Stimulated activated effector memory CD8-positive, alpha-beta T cell treated with anti-CD3 and anti-CD28 coated beads, Interleukin-12 subunit alpha, Interleukin-12 subunit beta, amount 100 ng/mL, for 72 hours (primary cell): Measurements from ENCODE around the gene EGFR.

Experiments
- ATAC-seq: fragments of 150-1000 bp; cut with Tn5 transposase; 2 replicates; pipeline ENCODE4 v1.10.0; 2021
- DNase-seq, 2 donors: peaks; one replicate each; pipeline ENCODE4 v3.0.0; 2021 to 2022; ENCODE audit warnings: low spot score in 2 of 2
- H3K27ac Mint-ChIP-seq: one replicate; pipeline ENCODE4 v1.8.0; 2022; ENCODE audit warnings: mild to moderate bottlenecking, mixed read lengths
- H3K36me3 Mint-ChIP-seq: one replicate; pipeline ENCODE4 v1.8.0; 2022; ENCODE audit warnings: mild to moderate bottlenecking, mixed read lengths
- H3K4me1 Mint-ChIP-seq: one replicate; pipeline ENCODE4 v1.8.0; 2022; ENCODE audit warnings: mixed read lengths
- H3K4me3 Mint-ChIP-seq: one replicate; pipeline ENCODE4 v1.8.0; 2022; ENCODE audit warnings: mild to moderate bottlenecking, mixed read lengths
- H3K9me3 Mint-ChIP-seq: one replicate; pipeline ENCODE4 v1.8.0; 2022; ENCODE audit warnings: mixed read lengths

Gene EGFR

DNA sequence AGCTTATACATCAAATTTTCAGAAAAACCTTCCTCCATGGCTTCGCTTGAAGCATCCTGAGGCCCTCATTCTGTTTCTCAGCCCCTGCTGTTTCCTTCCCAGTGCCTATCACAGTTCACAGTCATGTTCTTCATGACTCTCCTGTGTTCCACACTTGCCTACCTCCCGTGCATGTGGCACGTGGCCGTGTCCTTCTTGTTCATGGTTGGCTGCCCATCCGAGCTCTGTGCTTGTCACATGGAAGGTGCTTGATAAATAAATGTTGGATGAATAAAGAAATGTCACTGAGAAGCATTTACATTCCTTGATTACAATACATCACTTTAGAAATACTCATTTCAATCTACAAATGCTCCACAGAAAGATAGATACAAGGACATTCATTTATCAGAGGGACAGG lies 23.7 kb upstream of the EGFR start:
- peaks cover 15% of the 10 kb centered on the region for H3K4me1 Mint-ChIP-seq
- no peak for DNase-seq
- ATAC-seq, result no peak
- no peak overlapping the region for H3K27ac Mint-ChIP-seq
- H3K4me3 Mint-ChIP-seq, result no peak overlapping the region
- H3K36me3 Mint-ChIP-seq, result no peaks in the 10 kb centered on the region
- no peaks in the 10 kb centered on the region for H3K9me3 Mint-ChIP-seq

GRCh38 chr7:54995610-54996363 lies 23.0 kb upstream of the EGFR start:
- ATAC-seq (peak; percentile 89), DNase-seq (no peak)
- Mint-ChIP-seq H3K9me3 (no peaks in the 10 kb centered on the region), H3K4me1 (peaks cover 15% of the 10 kb centered on the region), H3K36me3 (no peaks in the 10 kb centered on the region), H3K27ac (no peak overlapping the region), H3K4me3 (no peak overlapping the region)

DNA sequence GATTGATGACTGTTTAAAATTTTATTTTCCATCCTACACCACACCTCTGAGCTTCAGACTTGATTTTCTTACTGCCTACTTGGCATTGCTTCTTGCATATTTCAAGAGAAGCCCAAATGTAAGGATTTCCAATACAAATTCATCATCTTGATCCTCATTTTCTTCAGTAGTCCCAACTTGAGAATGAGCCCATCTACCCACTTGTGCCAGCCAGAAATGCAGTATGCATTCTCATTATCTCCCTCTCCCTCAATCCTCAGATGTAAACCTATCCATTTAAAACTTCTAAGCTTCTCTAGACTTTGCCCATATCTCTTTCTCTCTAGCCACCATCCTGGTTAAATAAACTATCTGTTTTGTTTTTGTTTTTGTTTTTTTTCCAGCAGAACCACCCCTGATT lies 22.4 kb upstream of the EGFR start:
- Mint-ChIP-seq H3K36me3 (no peaks in the 10 kb centered on the region), H3K4me1 (peaks cover 15% of the 10 kb centered on the region), H3K9me3 (no peaks in the 10 kb centered on the region), H3K27ac (no peak overlapping the region), H3K4me3 (no peak overlapping the region)
- no peak for DNase-seq
- no peak for ATAC-seq

DNA sequence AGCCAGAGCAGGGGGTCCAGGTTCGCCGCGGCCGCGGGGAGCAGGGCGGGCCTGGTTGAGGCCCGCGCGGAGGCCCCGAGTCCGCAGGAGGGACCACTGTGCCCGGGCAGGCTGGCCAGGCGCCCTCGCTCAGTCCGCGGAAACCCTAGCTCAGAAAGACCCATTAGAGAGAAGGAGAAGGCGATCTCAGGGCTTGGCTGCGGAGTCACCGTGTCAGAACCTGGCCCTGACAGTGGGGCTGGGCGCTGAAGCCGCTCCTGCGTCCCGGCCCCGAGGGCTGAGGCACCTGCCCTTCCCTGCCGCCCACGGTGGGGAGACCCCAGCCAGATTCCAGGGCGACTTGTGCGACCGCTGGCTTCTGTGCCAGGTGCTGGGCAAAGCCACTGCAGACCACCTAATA lies 14.2 kb upstream of the EGFR start:
- DNase-seq, result no peak
- ATAC-seq, result no peak
- H3K4me3 Mint-ChIP-seq, result no peak overlapping the region
- no peaks in the 10 kb centered on the region for H3K9me3 Mint-ChIP-seq
- no peak overlapping the region for H3K27ac Mint-ChIP-seq
- H3K4me1 Mint-ChIP-seq, result no peaks in the 10 kb centered on the region
- H3K36me3 Mint-ChIP-seq, result no peaks in the 10 kb centered on the region

DNA sequence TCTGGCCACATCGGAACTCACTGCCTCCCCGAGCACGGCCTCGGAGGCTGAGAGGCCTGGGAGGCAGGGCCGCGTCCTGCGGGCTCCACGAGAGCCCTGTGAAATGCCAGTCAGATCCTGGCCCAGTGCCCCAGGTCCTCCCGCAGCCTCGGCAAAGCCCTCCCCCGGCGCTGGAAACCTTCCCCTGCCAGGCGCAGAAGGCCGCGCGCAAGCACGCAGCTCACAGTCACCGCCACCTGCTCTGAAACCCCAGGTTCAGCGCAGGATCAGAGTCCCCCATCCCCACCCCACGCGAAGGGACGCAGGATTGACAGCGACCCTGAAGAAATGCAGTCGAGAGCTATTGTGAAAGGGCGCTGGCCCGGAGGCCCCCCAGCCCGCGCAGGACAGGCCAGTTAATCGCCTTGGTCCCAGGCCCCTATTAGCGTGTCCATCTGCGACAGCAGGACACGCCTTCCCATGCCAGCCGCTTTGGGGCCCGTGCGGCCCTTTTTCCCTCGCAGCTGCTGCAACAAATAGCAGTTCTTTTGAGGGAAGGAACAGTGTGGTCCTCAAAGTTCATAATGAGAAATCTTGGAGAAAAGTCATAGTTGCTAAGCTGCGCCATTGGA lies 13.5 kb upstream of the EGFR start:
- H3K27ac Mint-ChIP-seq, result no peak overlapping the region
- no peaks in the 10 kb centered on the region for H3K4me1 Mint-ChIP-seq
- no peak overlapping the region for H3K4me3 Mint-ChIP-seq
- H3K9me3 Mint-ChIP-seq, result no peaks in the 10 kb centered on the region
- DNase-seq (no peak), ATAC-seq (no peak)
- H3K36me3 Mint-ChIP-seq, result no peaks in the 10 kb centered on the region

GRCh38 chr7:55006499-55006898 lies 12.3 kb upstream of the EGFR start:
- no peak overlapping the region for H3K27ac Mint-ChIP-seq
- H3K4me1 Mint-ChIP-seq, result no peaks in the 10 kb centered on the region
- no peaks in the 10 kb centered on the region for H3K36me3 Mint-ChIP-seq
- no peaks in the 10 kb centered on the region for H3K9me3 Mint-ChIP-seq
- no peak overlapping the region for H3K4me3 Mint-ChIP-seq
- ATAC-seq (no peak), DNase-seq (no peak)

- Mint-ChIP-seq H3K36me3 (no peaks in the 10 kb centered on the region), H3K4me3 (no peak overlapping the region), H3K4me1 (no peaks in the 10 kb centered on the region), H3K9me3 (no peaks in the 10 kb centered on the region), H3K27ac (no peak overlapping the region)
- ATAC-seq (no peak), DNase-seq (no peak)
Measured at GRCh38 chr7:55013851-55014250, 5.0 kb upstream of the EGFR start.

GRCh38 chr7:55016061-55016745 lies 2.6 kb upstream of the EGFR start:
- Mint-ChIP-seq H3K27ac (no peak overlapping the region), H3K36me3 (no peaks in the 10 kb centered on the region), H3K4me3 (no peak overlapping the region), H3K4me1 (no peaks in the 10 kb centered on the region), H3K9me3 (no peaks in the 10 kb centered on the region)
- no peak for DNase-seq
- no peak for ATAC-seq

DNA sequence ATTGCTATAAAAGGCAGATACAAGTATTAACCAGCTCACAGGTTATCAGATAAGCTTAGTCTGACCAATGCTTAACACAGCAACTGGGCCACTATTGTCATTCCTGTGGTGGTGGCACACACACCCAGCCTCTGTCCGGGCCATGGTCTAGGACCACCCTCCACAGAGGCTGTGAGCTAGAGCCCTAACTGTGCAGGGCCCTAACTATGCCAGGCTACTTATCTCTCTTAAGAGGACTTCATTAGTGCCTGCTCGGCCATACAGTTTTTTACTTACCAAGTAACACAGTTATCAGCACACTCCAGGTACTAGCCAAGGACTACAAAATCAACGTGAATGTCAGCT lies 2.1 kb upstream of the EGFR start:
- no peak for DNase-seq
- no peak overlapping the region for H3K4me3 Mint-ChIP-seq
- no peak overlapping the region for H3K27ac Mint-ChIP-seq
- ATAC-seq, result no peak
- no peaks in the 10 kb centered on the region for H3K36me3 Mint-ChIP-seq
- H3K9me3 Mint-ChIP-seq, result no peaks in the 10 kb centered on the region
- no peaks in the 10 kb centered on the region for H3K4me1 Mint-ChIP-seq

GRCh38 chr7:55017841-55018240 lies 976 bp upstream of the EGFR start:
- H3K4me3 Mint-ChIP-seq, result peak overlapping the region; percentile 1
- H3K9me3 Mint-ChIP-seq, result no peaks in the 10 kb centered on the region
- ATAC-seq, result no peak
- H3K4me1 Mint-ChIP-seq, result no peaks in the 10 kb centered on the region
- no peak overlapping the region for H3K27ac Mint-ChIP-seq
- H3K36me3 Mint-ChIP-seq, result no peaks in the 10 kb centered on the region
- DNase-seq, result no peak

GRCh38 chr7:55019191-55019690 lies 424 bp downstream of the EGFR start:
- H3K4me3 Mint-ChIP-seq, result peak overlapping the region; percentile 38
- no peaks in the 10 kb centered on the region for H3K36me3 Mint-ChIP-seq
- H3K9me3 Mint-ChIP-seq, result no peaks in the 10 kb centered on the region
- no peaks in the 10 kb centered on the region for H3K4me1 Mint-ChIP-seq
- H3K27ac Mint-ChIP-seq, result no peak overlapping the region
- no peak for DNase-seq
- ATAC-seq, result no peak

- H3K27ac Mint-ChIP-seq, result no peak overlapping the region
- H3K9me3 Mint-ChIP-seq, result no peaks in the 10 kb centered on the region
- DNase-seq (no peak), ATAC-seq (no peak)
- peak overlapping the region; percentile 38 for H3K4me3 Mint-ChIP-seq
- H3K4me1 Mint-ChIP-seq, result no peaks in the 10 kb centered on the region
- H3K36me3 Mint-ChIP-seq, result no peaks in the 10 kb centered on the region
Measured at GRCh38 chr7:55019691-55020465, 1.1 kb downstream of the EGFR start.

DNA sequence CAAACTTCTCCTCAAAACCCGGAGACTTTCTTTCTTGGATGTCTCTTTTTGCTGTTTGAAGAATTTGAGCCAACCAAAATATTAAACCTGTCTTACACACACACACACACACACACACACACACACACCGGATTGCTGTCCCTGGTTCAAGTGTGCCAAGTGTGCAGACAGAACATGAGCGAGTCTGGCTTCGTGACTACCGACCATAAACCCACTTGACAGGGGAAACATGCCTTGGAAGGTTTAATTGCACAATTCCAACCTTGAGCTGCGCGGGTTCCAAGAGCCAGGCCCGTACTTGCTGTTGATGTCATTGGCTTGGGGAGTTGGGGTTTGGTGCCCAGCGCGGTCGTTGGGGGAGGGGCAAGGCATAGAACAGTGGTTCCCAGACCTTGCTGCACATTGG lies 1.7 kb downstream of the EGFR start:
- ATAC-seq (no peak), DNase-seq (no peak)
- Mint-ChIP-seq H3K4me1 (no peaks in the 10 kb centered on the region), H3K36me3 (no peaks in the 10 kb centered on the region), H3K9me3 (no peaks in the 10 kb centered on the region), H3K4me3 (peak overlapping the region; percentile 38), H3K27ac (no peak overlapping the region)

- ATAC-seq (no peak), DNase-seq (no peak)
- H3K27ac Mint-ChIP-seq, result no peak overlapping the region
- H3K36me3 Mint-ChIP-seq, result no peaks in the 10 kb centered on the region
- no peak overlapping the region for H3K4me3 Mint-ChIP-seq
- no peaks in the 10 kb centered on the region for H3K4me1 Mint-ChIP-seq
- no peaks in the 10 kb centered on the region for H3K9me3 Mint-ChIP-seq
Measured at GRCh38 chr7:55021053-55021452, 2.2 kb downstream of the EGFR start.
